HCT116 (cell line): ENCODE results near the gene GSKIP. TPM values are rescaled to one million over a fixed set of nuclear protein-coding genes. Genes with fewer than 3 reads are reported as not detected.

Source experiments
- ATAC-seq: fragments of 200-7000 bp; cut with Tn5 transposase; 2 replicates; pipeline ENCODE4 v1.9.1; 2020; ENCODE audit warnings: mild to moderate bottlenecking, moderate library complexity
- BruUV-seq: library from RNA; stranded (reverse); fragments of 400-500 nt; replicated peaks from 2 replicates; lab custom pipeline; 2021; lab: Mats Ljungman, UMichigan
- CTCF ChIA-PET: fragments of 300-600 bp; sonication (Branson Sonifier 250); formaldehyde crosslinking; loops from one replicate; lab custom pipeline; 2021; ENCODE audit warnings: antibody characterized with exemption; lab: Charles Lee
- POLR2A ChIA-PET: fragments of 300-600, 350-600 bp; sonication (Branson Sonifier 250); formaldehyde crosslinking; loops from one replicate; lab custom pipeline; 2021; ENCODE audit warnings: antibody characterized with exemption; lab: Charles Lee
- RAD21 ChIA-PET, 2 experiments: fragments of 300-600 bp; sonication (Branson Sonifier 250); formaldehyde crosslinking; loops; one replicate each; lab custom pipeline; 2023; ENCODE audit warnings: low total read pairs in 2 of 2; ENCODE audit not compliant: uncharacterized antibody in 2 of 2, unreplicated experiment in 2 of 2, low non-redundant PET in 1 of 2; lab: Charles Lee
- DNase-seq: peaks from one replicate; pipeline ENCODE4 v3.0.0-alpha.2; 2010; ENCODE audit warnings: low read depth, low spot score
- H2AFZ ChIP-seq: fragments of 200-600 bp; shearing (Covaris generic), sonication (generic); 2 replicates; pipeline ENCODE4 v1.6.1; 2017; ENCODE audit warnings: low read depth, mixed run types, mixed read lengths, antibody characterized with exemption, low read length; ENCODE audit not compliant: poor library complexity, severe bottlenecking
- H3K27ac ChIP-seq: 2 replicates; pipeline ENCODE4 v1.5.1; 2012; ENCODE audit warnings: low read depth, low read length
- H3K27me3 ChIP-seq: fragments of 200-600 bp; sonication (generic); 2 replicates; pipeline ENCODE4 v1.6.1; 2016; ENCODE audit warnings: mixed run types, low read length, mixed read lengths; ENCODE audit not compliant: insufficient read depth
- H3K36me3 ChIP-seq, 2 experiments: fragments of 200-500 bp in 1 of 2; fragments of 200-600 bp in 1 of 2; sonication (Bioruptor generic) in 1 of 2; sonication (generic) in 1 of 2; 2 replicates each; pipeline versions ENCODE4 v1.5.1 to v1.6.1; 2014 to 2016; ENCODE audit warnings: low read length in 2 of 2, inconsistent platforms in 1 of 2, mixed read lengths in 1 of 2, mixed run types in 1 of 2; ENCODE audit not compliant: insufficient read depth in 2 of 2, control insufficient read depth in 1 of 2
- H3K4me1 ChIP-seq, 2 experiments: fragments of 200-600 bp in 1 of 2; sonication (generic) in 1 of 2; 2 replicates each; pipeline versions ENCODE4 v1.5.1 to v1.6.1; 2012 to 2017; ENCODE audit warnings: low read length in 2 of 2, inconsistent platforms in 1 of 2, mild to moderate bottlenecking in 1 of 2, mixed read lengths in 1 of 2, mixed run types in 1 of 2, moderate library complexity in 1 of 2; ENCODE audit not compliant: insufficient read depth in 2 of 2, control insufficient read depth in 1 of 2
- H3K4me2 ChIP-seq: fragments of 200-600 bp; sonication (generic); 2 replicates; pipeline ENCODE4 v1.6.1; 2017; ENCODE audit warnings: mixed run types, low read length, mixed read lengths
- H3K4me3 ChIP-seq, 2 experiments: fragments of 200-600 bp in 1 of 2; sonication (generic) in 1 of 2; replicated peaks in 1 of 2; 2 replicates each; pipeline ENCODE4 v1.5.1; 2011 to 2016; ENCODE audit warnings: low read length in 2 of 2, control low read depth in 1 of 2, low read depth in 1 of 2, mild to moderate bottlenecking in 1 of 2, mixed read lengths in 1 of 2, mixed run types in 1 of 2
- H3K79me2 ChIP-seq: fragments of 200-600 bp; sonication (generic); 2 replicates; pipeline ENCODE4 v1.6.1; 2017; ENCODE audit warnings: mild to moderate bottlenecking, mixed run types, low read length, moderate library complexity, mixed read lengths; ENCODE audit not compliant: insufficient read depth
- H3K9ac ChIP-seq: fragments of 200-600 bp; sonication (generic); 2 replicates; pipeline ENCODE4 v1.6.1; 2016; ENCODE audit warnings: low read length, mixed read lengths
- H3K9me2 ChIP-seq: fragments of 200-600 bp; sonication (generic), shearing (Covaris generic); 2 replicates; pipeline ENCODE4 v1.6.1; 2017; ENCODE audit warnings: mixed run types, mild to moderate bottlenecking, moderate library complexity; ENCODE audit not compliant: insufficient read depth
- H3K9me3 ChIP-seq, 2 experiments: fragments of 200-500 bp in 1 of 2; fragments of 200-600 bp in 1 of 2; sonication (Bioruptor generic) in 1 of 2; sonication (generic) in 1 of 2; 2 replicates each; pipeline ENCODE4 v1.6.1; 2014 to 2017; ENCODE audit warnings: low read length in 2 of 2, mixed read lengths in 2 of 2, inconsistent platforms in 1 of 2, low read depth in 1 of 2, mild to moderate bottlenecking in 1 of 2, mixed run types in 1 of 2, moderate library complexity in 1 of 2; ENCODE audit not compliant: control insufficient read depth in 1 of 2, insufficient read depth in 1 of 2
- H4K20me1 ChIP-seq: fragments of 200-600 bp; sonication (generic), shearing (Covaris generic); 2 replicates; pipeline ENCODE4 v1.6.1; 2017; ENCODE audit warnings: mixed run types, mild to moderate bottlenecking, moderate library complexity; ENCODE audit not compliant: insufficient read depth
- ATF3 ChIP-seq: IDR thresholded peaks from 2 replicates; pipeline ENCODE4 v1.6.1; 2012
- EZH2phosphoT487 ChIP-seq: fragments of 200-600 bp; IDR thresholded peaks from 2 replicates; pipeline ENCODE4 v1.6.1; 2018; ENCODE audit warnings: antibody characterized with exemption, borderline replicate concordance
- JUND ChIP-seq: IDR thresholded peaks from 2 replicates; pipeline ENCODE4 v1.6.1; 2012
- POLR2A ChIP-seq: IDR thresholded peaks from 2 replicates; pipeline ENCODE4 v1.7.0; 2011; ENCODE audit warnings: borderline replicate concordance; ENCODE audit not compliant: insufficient read depth, insufficient read length; ENCODE audit errors: extremely low read depth
- SP1 ChIP-seq: IDR thresholded peaks from 2 replicates; pipeline ENCODE4 v1.6.1; 2012; ENCODE audit warnings: low read depth
- SRF ChIP-seq: IDR thresholded peaks from 2 replicates; pipeline ENCODE4 v1.6.1; 2012; ENCODE audit warnings: low read depth
- ZNF274 ChIP-seq: fragments of 200-500 bp; sonication (Bioruptor generic); IDR thresholded peaks from 2 replicates; pipeline ENCODE4 v1.6.1; 2014; ENCODE audit warnings: mild to moderate bottlenecking, low read depth, low read length, inconsistent platforms
- intact Hi-C: fragments of 100-400 bp; cut with micrococcal nuclease; formaldehyde crosslinking; loops from 2 replicates; pipeline ENCODE4 v1.10.0; 2022
- total RNA-seq: library from RNA; stranded (reverse); gene quantifications from one replicate; pipeline ENCODE4 v1.2.1, GENCODE V29; 2021; ENCODE audit not compliant: unreplicated experiment
- TF ChIP-seq, protein P1 (sequence below): IDR thresholded peaks from 2 replicates; pipeline ENCODE4 v1.6.1; 2011; ENCODE audit warnings: mild to moderate bottlenecking, low read length, moderate library complexity; ENCODE audit not compliant: insufficient replicate concordance; ENCODE audit errors: extremely low read depth

GSKIP gene
- total RNA-seq, 1 experiment from 2014 or later, result 21.7 TPM

- H3K27ac ChIP-seq, result no peak overlapping the region
- no peak overlapping the region for H3K4me2 ChIP-seq
- H3K9ac ChIP-seq, result no peak overlapping the region
- no peaks in the 10 kb centered on the region for H3K9me2 ChIP-seq
- POLR2A ChIA-PET, result no interaction called here
- ATAC-seq, result no peak
- RAD21 ChIA-PET, result no interaction called here
- no peak overlapping the region for H2AFZ ChIP-seq
- H3K4me1 ChIP-seq, result no peaks in the 10 kb centered on the region
- no peaks in the 10 kb centered on the region for H3K36me3 ChIP-seq
- H4K20me1 ChIP-seq, result no peaks in the 10 kb centered on the region
- no peak for TF ChIP-seq EZH2phosphoT487
- TF ChIP-seq, protein P1, sequence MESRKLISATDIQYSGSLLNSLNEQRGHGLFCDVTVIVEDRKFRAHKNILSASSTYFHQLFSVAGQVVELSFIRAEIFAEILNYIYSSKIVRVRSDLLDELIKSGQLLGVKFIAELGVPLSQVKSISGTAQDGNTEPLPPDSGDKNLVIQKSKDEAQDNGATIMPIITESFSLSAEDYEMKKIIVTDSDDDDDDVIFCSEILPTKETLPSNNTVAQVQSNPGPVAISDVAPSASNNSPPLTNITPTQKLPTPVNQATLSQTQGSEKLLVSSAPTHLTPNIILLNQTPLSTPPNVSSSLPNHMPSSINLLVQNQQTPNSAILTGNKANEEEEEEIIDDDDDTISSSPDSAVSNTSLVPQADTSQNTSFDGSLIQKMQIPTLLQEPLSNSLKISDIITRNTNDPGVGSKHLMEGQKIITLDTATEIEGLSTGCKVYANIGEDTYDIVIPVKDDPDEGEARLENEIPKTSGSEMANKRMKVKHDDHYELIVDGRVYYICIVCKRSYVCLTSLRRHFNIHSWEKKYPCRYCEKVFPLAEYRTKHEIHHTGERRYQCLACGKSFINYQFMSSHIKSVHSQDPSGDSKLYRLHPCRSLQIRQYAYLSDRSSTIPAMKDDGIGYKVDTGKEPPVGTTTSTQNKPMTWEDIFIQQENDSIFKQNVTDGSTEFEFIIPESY, result no peak
- no peak for TF ChIP-seq ZNF274
- TF ChIP-seq ATF3, result no peak
- no peak for TF ChIP-seq JUND
- TF ChIP-seq SP1, result no peak
- no peak for TF ChIP-seq POLR2A
- no peak for TF ChIP-seq SRF
- DNase-seq, result no peak
- intact Hi-C loops, result loop anchor here (10.0 kb wide), 1 partner anchor 418 kb away; no protein-coding TSS in a partner anchor
- no peaks in the 10 kb centered on the region for H3K9me3 ChIP-seq
- H3K79me2 ChIP-seq, result no peaks in the 10 kb centered on the region
- H3K4me3 ChIP-seq, result no peak overlapping the region
- CTCF ChIA-PET, result interaction anchor here (1.5 to 2.0 kb wide), 2 partner anchors 128 to 322 kb away, joined by 3 to 10 read pairs; no protein-coding TSS in a partner anchor
- H3K27me3 ChIP-seq, result no peaks in the 10 kb centered on the region
- BruUV-seq, result no TSS peak
Measured at GRCh38 chr14:96422992-96423391, 59.7 kb downstream of the GSKIP start.
